Cardiac muscle cell (in vitro differentiated cells and primary cell): ENCODE measurements around the gene RGS16. TPM values are rescaled to one million over a fixed set of nuclear protein-coding genes. Genes with fewer than 3 reads are reported as not detected.

Experiments
- DNase-seq, 2 donors: peaks; one replicate each; pipeline versions ENCODE4 v3.0.0 to v3.0.0-alpha.2; 2010 to 2017; ENCODE audit warnings: low read depth in 1 of 2, low spot score in 1 of 2
- H3K27ac ChIP-seq: fragments of 200-600 bp; sonication (generic); 2 replicates; pipeline ENCODE4 v1.5.1; 2016
- H3K27me3 ChIP-seq: fragments of 200-600 bp; sonication (generic); 2 replicates; pipeline ENCODE4 v1.6.0; 2016; ENCODE audit warnings: control low read depth
- H3K36me3 ChIP-seq: fragments of 200-600 bp; sonication (generic); 2 replicates; pipeline ENCODE4 v1.5.1; 2016; ENCODE audit warnings: control low read depth
- H3K4me1 ChIP-seq: fragments of 200-600 bp; sonication (generic); 2 replicates; pipeline ENCODE4 v1.8.1; 2017; ENCODE audit warnings: low read depth, mild to moderate bottlenecking, mixed run types
- H3K4me3 ChIP-seq: fragments of 200-600 bp; sonication (generic); 2 replicates; pipeline ENCODE4 v1.5.1; 2016; ENCODE audit warnings: mild to moderate bottlenecking
- H3K9me3 ChIP-seq: fragments of 200-600 bp; sonication (generic); 2 replicates; pipeline ENCODE4 v1.5.1; 2017; ENCODE audit warnings: low read depth, mild to moderate bottlenecking, control low read depth
- polyA plus RNA-seq: library from polyadenylated mRNA; unstranded; fragments of >200 nt; fragmentation: Nextera tagmentation; extraction: Ambion mirVana; gene quantifications from 2 replicates; pipeline ENCODE4 v1.2.1, GENCODE V29; 2016
- total RNA-seq: library from RNA; depleted of rRNA; stranded (reverse); fragments of >200 nt; gene quantifications from 2 replicates; pipeline ENCODE4 v1.2.3, GENCODE V29; 2016
- TF ChIP-seq, protein P1 (sequence below): IDR thresholded peaks from 2 replicates; pipeline ENCODE4 v1.5.1; 2012; ENCODE audit warnings: low read depth, mild to moderate bottlenecking, low read length

The RGS16 gene
- total and polyA plus RNA-seq, 2 experiments from 2014 or later = 0.93 to 1.3 TPM

GRCh38 chr1:182617734-182618351, 13.7 kb upstream of the RGS16 start:
- H3K4me1 ChIP-seq = peaks cover 12% of the 10 kb centered on the region
- TF ChIP-seq, protein P1, sequence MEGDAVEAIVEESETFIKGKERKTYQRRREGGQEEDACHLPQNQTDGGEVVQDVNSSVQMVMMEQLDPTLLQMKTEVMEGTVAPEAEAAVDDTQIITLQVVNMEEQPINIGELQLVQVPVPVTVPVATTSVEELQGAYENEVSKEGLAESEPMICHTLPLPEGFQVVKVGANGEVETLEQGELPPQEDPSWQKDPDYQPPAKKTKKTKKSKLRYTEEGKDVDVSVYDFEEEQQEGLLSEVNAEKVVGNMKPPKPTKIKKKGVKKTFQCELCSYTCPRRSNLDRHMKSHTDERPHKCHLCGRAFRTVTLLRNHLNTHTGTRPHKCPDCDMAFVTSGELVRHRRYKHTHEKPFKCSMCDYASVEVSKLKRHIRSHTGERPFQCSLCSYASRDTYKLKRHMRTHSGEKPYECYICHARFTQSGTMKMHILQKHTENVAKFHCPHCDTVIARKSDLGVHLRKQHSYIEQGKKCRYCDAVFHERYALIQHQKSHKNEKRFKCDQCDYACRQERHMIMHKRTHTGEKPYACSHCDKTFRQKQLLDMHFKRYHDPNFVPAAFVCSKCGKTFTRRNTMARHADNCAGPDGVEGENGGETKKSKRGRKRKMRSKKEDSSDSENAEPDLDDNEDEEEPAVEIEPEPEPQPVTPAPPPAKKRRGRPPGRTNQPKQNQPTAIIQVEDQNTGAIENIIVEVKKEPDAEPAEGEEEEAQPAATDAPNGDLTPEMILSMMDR = no peak
- no peak overlapping the region for H3K27ac ChIP-seq

GRCh38 chr1:182617014-182617429, 12.8 kb upstream of the RGS16 start:
- no peaks in the 10 kb centered on the region for H3K9me3 ChIP-seq
- no peaks in the 10 kb centered on the region for H3K36me3 ChIP-seq
- H3K27ac ChIP-seq = no peak overlapping the region
- peaks cover 7% of the 10 kb centered on the region for H3K27me3 ChIP-seq
- H3K4me3 ChIP-seq = no peak overlapping the region
- TF ChIP-seq, protein P1 = no peak
- peaks cover 12% of the 10 kb centered on the region for H3K4me1 ChIP-seq
- DNase-seq = no peak

More at GRCh38 chr1:182617734-182618351, 13.7 kb upstream of the RGS16 start:
- H3K9me3 ChIP-seq = no peaks in the 10 kb centered on the region
- H3K36me3 ChIP-seq = no peaks in the 10 kb centered on the region
- peak in 1 of 2 donors; percentile 38 for DNase-seq
- H3K27me3 ChIP-seq = peaks cover 7% of the 10 kb centered on the region
- no peak overlapping the region for H3K4me3 ChIP-seq

DNA sequence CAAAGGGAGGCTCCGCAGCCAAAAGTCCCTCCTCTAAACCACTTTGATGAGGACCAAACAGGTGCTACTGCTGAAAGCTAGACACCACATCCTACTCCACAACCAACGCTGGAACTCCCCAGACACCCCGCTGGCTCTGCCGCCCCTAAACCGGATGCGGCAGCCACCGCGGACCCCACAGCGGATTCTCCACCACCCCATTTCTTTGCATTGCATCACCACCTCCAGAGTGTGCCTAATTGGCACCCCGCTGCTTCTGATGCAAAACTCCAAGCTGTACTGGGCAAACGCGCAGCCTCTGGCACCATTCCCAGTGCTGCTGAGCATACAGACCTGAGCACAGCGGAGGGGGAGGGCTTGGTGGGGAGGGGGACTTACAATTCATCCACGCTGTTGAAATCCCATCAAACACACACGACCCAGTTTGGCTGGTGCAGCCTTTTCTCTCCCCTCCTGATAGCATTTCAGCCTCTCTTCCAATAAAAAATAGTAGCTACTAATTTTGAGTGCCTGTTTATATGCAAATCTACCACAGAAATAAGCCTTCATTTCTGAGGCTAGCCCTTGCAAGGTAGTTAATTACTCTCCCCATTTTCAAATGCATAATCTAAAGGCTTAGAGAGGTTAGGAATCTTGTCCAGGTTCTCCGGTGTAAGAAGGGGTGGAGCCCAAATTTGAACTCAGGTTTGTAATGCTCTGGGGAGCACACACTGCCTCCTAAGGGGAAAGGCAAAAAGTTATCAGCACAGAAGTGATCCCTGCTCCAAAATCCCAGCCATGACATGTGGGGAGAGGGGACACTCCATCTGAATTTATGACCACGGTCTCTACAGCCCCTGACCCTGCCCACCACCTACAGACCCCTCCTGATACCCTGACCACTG, 12.2 kb upstream of the RGS16 start:
- no peak overlapping the region for H3K4me3 ChIP-seq
- peaks cover 7% of the 10 kb centered on the region for H3K27me3 ChIP-seq
- H3K4me1 ChIP-seq = peaks cover 12% of the 10 kb centered on the region
- peak; percentile 57 to 87 for DNase-seq
- H3K36me3 ChIP-seq = no peaks in the 10 kb centered on the region
- H3K9me3 ChIP-seq = no peaks in the 10 kb centered on the region
- H3K27ac ChIP-seq = no peak overlapping the region
- TF ChIP-seq, protein P1 = no peak

DNA sequence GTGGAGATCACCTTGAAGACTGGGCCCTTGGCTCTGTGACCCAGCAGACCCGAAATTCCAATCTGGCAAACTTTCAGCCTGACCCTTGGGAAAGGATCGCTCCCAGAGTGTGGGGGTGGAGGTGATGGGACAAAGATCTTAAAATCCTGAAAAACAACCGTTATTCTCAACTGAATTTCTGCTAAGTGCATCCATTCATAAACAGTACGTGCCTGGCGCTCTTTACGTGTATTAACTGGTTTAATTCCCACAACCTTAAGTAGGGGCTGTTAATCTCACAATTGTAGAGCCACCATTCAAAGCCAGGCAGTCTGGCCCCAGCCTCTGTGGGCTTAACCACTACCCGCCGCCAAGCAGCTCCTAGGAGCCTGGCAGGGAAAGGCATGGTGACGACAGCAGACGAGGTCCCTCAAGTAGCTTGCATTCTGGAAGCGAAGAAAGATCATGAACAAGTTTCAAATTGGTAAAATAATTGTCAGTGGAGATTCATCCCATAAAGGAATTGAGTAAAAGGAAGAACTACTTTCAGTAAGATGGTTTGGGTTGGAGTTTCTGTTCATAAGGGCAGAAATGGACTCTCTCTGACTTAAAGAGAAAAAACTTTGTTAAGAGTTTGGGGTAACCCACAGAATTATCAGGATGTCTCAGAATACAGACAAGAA, 11.4 kb upstream of the RGS16 start:
- TF ChIP-seq, protein P1 = no peak
- H3K36me3 ChIP-seq = no peaks in the 10 kb centered on the region
- peaks cover 12% of the 10 kb centered on the region for H3K4me1 ChIP-seq
- peaks cover 7% of the 10 kb centered on the region for H3K27me3 ChIP-seq
- H3K27ac ChIP-seq = no peak overlapping the region
- H3K9me3 ChIP-seq = no peaks in the 10 kb centered on the region
- peak overlapping the region; percentile 23 for H3K4me3 ChIP-seq
- DNase-seq = peak; percentile 29 to 63

- peak overlapping the region; percentile 23 for H3K4me3 ChIP-seq
- peak overlapping the region; percentile 4 for H3K27ac ChIP-seq
- peak; percentile 70 to 91 for DNase-seq
- peaks cover 12% of the 10 kb centered on the region for H3K4me1 ChIP-seq
- H3K36me3 ChIP-seq = no peaks in the 10 kb centered on the region
- TF ChIP-seq, protein P1 = no peak
- no peaks in the 10 kb centered on the region for H3K9me3 ChIP-seq
- H3K27me3 ChIP-seq = peaks cover 7% of the 10 kb centered on the region
Observed at GRCh38 chr1:182614796-182615454, 10.7 kb upstream of the RGS16 start.
